Ammon's horn (tissue), 1 donor: Measurements from ENCODE around the gene KRTAP5-2.
"Not testable (repeated sequence)": the region's sequence is repeated elsewhere in the genome, so short reads cannot be mapped to it uniquely, and the experiment has no call there.

Experiments
- DNase-seq: peaks from one replicate; pipeline ENCODE4 v3.0.0-alpha.2; 2016; ENCODE audit warnings: low spot score

KRTAP5-2 gene, protein sequence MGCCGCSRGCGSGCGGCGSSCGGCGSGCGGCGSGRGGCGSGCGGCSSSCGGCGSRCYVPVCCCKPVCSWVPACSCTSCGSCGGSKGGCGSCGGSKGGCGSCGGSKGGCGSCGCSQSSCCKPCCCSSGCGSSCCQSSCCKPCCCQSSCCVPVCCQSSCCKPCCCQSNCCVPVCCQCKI

DNA sequence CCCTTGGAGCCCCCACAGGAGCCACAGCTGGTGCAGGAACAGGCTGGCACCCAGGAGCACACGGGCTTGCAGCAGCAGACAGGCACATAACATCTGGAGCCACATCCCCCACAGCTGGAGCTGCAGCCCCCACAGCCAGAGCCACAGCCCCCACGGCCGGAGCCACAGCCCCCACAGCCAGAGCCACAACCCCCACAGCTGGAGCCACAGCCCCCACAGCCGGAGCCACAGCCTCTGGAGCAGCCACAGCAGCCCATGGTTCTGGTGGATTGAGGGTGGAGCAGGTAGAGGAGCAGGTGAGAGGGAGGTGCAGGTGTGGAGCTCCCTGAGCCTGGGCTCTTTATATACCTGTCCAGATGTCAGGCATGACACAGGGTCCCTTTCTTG is at the start of gene KRTAP5-2:
TSS of gene KRTAP5-2 (minus strand) at position 301 of the 387 bp plus-strand sequence. CDS start at position 257, 44 bp downstream.
- no peak for DNase-seq

DNA sequence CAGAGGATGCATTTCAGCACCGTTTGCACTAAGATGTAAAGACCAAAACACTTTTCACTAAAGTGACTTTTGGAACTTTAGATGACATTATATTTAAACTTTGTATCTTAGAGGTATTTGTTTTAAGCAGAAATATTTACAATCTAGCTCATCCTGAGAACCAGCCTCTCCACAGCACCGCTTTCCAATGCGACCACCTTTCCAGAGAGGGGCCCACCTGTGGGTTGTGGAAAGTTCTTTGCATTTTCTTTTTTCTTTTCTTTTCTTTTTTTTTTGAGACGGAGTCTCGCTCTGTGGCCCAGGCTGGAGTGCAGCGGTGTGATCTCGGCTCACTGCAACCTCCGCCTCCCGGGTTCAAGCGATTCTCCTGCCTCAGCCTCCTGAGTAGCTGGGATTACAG is 48.4 kb upstream of the KRTAP5-2 start:
- DNase-seq, result not testable (repeated sequence)

DNA sequence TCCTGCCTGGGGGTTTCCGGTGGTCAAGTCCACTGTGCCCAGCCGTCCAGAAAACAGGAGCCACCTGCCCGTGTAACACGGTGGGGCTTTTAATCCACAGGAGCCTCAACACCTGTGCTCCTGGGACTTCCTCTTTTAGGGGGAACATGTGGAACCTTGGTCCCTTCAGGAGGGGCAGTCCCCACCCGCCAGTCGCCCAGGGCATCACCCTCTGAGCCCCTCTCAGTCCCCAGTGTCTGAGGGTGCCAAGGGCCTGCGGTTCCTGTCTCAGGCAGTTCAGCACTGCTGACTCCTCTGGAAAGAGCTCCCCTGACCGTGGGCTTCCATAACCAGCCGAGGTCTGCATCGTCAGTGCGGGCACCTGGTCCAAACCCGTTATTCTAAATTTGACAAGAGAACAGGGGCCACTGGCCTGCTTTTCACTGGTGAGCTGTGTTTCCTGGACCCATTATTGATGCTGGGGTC is 47.3 kb upstream of the KRTAP5-2 start:
- no peak for DNase-seq

DNA sequence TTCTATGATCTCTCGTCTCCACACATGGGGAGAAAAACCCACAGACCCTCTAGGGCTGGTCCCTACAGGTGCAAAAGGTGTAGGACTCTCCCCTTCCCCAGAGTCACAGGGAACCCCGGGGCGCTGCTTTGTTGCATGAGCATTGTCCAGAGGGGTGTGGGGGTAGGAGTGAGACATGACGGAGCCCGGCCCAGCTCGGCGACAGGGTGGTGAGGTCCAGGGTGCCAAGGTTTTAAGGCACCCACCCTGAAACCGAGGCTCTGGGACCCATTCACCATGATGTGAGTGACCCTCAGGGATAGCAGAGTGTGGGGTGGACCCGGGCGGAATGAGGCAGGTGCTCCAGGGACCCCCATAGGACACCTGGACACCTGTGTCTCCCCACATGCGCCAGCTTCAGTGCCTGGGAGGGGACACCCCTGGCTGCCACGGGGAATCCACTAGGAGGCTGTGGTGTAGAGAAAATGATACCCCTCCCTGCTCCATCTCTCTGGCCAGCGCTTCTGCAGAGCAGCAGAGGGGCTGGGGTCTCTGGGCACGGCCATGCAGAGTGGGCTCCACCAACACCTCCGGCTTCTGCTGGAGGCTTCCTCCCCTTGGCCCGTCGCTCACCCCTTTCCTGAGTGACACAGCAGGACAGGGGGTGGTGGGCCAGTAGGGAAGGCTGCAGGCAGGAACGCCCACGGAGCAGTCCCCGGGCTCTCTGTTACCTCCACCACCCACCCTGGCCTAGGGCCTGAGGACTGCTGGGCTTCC is 46.7 kb upstream of the KRTAP5-2 start:
- DNase-seq, result no peak

DNA sequence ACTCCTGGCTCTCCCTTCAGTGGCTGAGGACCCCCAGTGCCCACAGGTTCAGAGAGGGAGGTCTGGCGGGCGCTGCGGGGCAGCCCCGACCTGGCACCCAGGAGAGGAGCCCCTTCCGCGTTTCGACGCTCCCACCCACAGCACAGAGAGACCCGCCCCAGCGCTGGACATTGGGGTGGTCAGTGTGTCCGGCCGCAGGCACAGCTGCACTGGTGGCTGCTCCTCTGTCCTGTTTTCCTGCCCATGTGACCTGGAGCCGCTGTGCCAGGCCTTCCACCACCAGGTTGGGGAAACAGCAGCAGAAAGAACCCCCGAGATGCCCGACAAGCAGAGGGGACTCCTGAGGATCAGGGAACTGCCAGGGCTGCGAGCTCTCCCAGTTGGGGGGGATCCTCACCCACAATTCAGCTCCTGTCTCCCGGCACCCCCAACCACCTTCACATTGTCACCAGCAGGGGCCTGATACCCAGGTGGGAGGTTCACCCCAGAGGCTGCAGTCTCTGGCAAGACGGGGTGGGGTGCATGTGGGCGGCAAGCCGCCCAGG is 45.1 kb upstream of the KRTAP5-2 start:
- no peak for DNase-seq

- no peak for DNase-seq
These were observed 44.4 kb upstream of the KRTAP5-2 start for GRCh38 chr11:1642288-1643145.

- no peak for DNase-seq
These were observed 43.0 kb upstream of the KRTAP5-2 start for GRCh38 chr11:1641096-1641495.

GRCh38 chr11:1640076-1640946 is 42.2 kb upstream of the KRTAP5-2 start:
- peak; percentile 24 for DNase-seq

GRCh38 chr11:1639666-1640065 is 41.6 kb upstream of the KRTAP5-2 start:
- DNase-seq, result no peak

GRCh38 chr11:1639102-1639620 is 41.1 kb upstream of the KRTAP5-2 start:
- DNase-seq, result no peak

GRCh38 chr11:1638344-1638743 is 40.2 kb upstream of the KRTAP5-2 start:
- no peak for DNase-seq

GRCh38 chr11:1637628-1638027 is 39.5 kb upstream of the KRTAP5-2 start:
- DNase-seq, result no peak

- DNase-seq, result no peak
These were observed 38.3 kb upstream of the KRTAP5-2 start for GRCh38 chr11:1636291-1636950.

DNA sequence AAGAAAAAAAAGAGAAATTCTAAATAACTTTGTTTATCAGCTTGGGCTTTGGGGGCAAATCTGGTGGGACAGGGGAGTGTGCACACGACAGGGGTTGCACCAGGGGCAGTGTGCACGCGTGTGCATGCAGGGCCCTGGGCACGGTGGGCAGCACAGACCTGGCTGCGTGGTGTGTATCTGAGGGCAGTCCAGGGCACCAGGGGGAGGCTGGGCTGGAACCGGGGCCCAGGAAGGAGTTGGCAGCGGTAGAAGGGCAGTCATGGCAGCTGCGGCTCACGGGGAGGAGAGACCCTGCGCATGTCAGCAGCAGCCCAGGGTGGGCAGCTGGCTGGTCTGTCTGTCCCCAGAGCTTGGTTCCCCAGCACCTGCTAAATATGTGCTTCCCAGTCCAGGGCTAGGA is 35.8 kb upstream of the KRTAP5-2 start:
- no peak for DNase-seq

GRCh38 chr11:1632053-1632714 is 34.1 kb upstream of the KRTAP5-2 start:
- no peak for DNase-seq

GRCh38 chr11:1631066-1631568 is 33.0 kb upstream of the KRTAP5-2 start:
- DNase-seq, result no peak

- no peak for DNase-seq
These were observed 32.2 kb upstream of the KRTAP5-2 start for GRCh38 chr11:1630271-1630670.

DNA sequence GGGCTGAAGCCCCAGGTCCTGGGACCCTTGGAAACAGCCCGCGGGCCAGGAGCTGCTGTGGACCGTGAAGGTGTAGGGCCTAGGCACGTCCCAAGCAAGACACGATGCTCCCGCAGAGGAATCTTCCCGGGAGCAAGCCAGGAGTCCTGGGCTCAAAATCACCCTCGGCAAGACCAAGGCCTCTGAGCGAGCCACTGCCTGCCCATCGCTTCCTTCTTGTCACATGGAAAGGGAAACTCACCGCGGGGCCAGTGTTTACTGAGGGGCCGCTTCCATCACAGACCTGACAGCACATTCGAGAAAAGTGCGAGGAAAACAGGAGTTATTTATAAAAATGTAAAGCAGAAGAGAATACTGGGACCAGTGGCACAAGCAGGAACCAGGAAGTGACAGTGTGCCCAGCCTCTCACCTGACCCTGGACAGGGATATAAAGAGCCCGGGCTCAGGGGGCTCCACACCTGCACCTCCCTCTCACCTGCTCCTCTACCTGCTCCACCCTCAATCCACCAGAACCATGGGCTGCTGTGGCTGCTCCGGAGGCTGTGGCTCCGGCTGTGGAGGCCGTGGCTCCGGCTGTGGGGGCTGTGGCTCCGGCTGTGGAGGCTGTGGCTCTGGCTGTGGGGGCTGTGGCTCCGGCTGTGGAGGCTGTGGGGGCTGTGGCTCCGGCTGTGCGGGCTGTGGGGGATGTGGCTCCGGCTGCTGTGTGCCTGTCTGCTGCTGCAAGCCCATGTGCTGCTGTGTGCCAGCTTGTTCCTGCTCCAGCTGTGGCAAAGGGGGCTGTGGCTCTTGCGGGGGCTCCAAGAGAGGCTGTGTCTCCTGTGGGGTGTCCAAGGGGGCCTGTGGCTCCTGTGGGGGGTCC is 31.5 kb upstream of the KRTAP5-2 start, which contains the start of gene KRTAP5-5:
TSS of gene KRTAP5-5 (plus strand) at position 450 of the 860 bp plus-strand sequence. CDS start at position 516, 66 bp downstream.
- no peak for DNase-seq
